ENCODE data around the gene E2F2. TPM values are rescaled to one million over a fixed set of nuclear protein-coding genes. Genes with fewer than 3 reads are reported as not detected.

E2F2 gene
- total RNA-seq, 2 donors from 2014 or later = 0.14 to 0.35 TPM

GRCh38 chr1:23539698-23540266, 8.7 kb upstream of the E2F2 start:
- H3K4me1 ChIP-seq (ENCODE audit: control insufficient read depth in 1 of 2, low read depth in 2 of 2) = peaks cover 4 to 12% of the 10 kb centered on the region in 2 donors
- TF ChIP-seq CTCF (IDR thresholded peaks at IDR 0.05) = peak; percentile 86
- no peaks in the 10 kb centered on the region for H3K36me3 ChIP-seq
- no peak overlapping the region for H3K27ac ChIP-seq
- peak; percentile 42 for DNase-seq (ENCODE audit: low spot score)
- H3K27me3 ChIP-seq (replicated peaks; ENCODE audit: insufficient read depth) = no peaks in the 10 kb centered on the region
- peak overlapping the region; percentile 55 for H3K4me3 ChIP-seq
- no peaks in the 10 kb centered on the region for H3K9me3 ChIP-seq
- peak; percentile 65 for ATAC-seq (ENCODE audit: insufficient number of reproducible peaks, low FRiP score, low read depth)

- no peak for TF ChIP-seq CTCF (IDR thresholded peaks at IDR 0.05)
- H3K27ac ChIP-seq = no peak overlapping the region
- H3K9me3 ChIP-seq = no peaks in the 10 kb centered on the region
- no peak for DNase-seq (ENCODE audit: low spot score)
- no peak for ATAC-seq (ENCODE audit: insufficient number of reproducible peaks, low FRiP score, low read depth)
- peaks cover 4 to 11% of the 10 kb centered on the region in 2 donors for H3K4me1 ChIP-seq (ENCODE audit: control insufficient read depth in 1 of 2, low read depth in 2 of 2)
- no peak overlapping the region for H3K4me3 ChIP-seq
- H3K36me3 ChIP-seq = no peaks in the 10 kb centered on the region
- H3K27me3 ChIP-seq (replicated peaks; ENCODE audit: insufficient read depth) = no peaks in the 10 kb centered on the region
Observed at GRCh38 chr1:23537296-23537973, 6.4 kb upstream of the E2F2 start.

- Histone ChIP-seq H3K4me1 (ENCODE audit: control insufficient read depth in 1 of 2, low read depth in 2 of 2) (peaks cover 13 to 18% of the 10 kb centered on the region in 2 donors), H3K27ac (no peak overlapping the region), H3K9me3 (no peaks in the 10 kb centered on the region), H3K36me3 (no peaks in the 10 kb centered on the region), H3K4me3 (no peak overlapping the region), H3K27me3 (replicated peaks; ENCODE audit: insufficient read depth) (no peaks in the 10 kb centered on the region)
- no peak for TF ChIP-seq CTCF (IDR thresholded peaks at IDR 0.05)
- no peak for DNase-seq (ENCODE audit: low spot score)
- no peak for ATAC-seq (ENCODE audit: insufficient number of reproducible peaks, low FRiP score, low read depth)
Observed at GRCh38 chr1:23533246-23534023, 2.4 kb upstream of the E2F2 start.

- Histone ChIP-seq H3K36me3 (no peaks in the 10 kb centered on the region), H3K27me3 (replicated peaks; ENCODE audit: insufficient read depth) (no peaks in the 10 kb centered on the region), H3K4me1 (ENCODE audit: control insufficient read depth in 1 of 2, low read depth in 2 of 2) (peaks cover 13 to 26% of the 10 kb centered on the region in 2 donors), H3K9me3 (no peaks in the 10 kb centered on the region), H3K27ac (peak overlapping the region in 1 of 2 donors; percentile 41), H3K4me3 (peak overlapping the region; percentile 76)
- DNase-seq (ENCODE audit: low spot score) = no peak
- ATAC-seq (ENCODE audit: insufficient number of reproducible peaks, low FRiP score, low read depth) = no peak
- TF ChIP-seq CTCF (IDR thresholded peaks at IDR 0.05) = peak; percentile 2
Observed at GRCh38 chr1:23531562-23532094, 595 bp upstream of the E2F2 start.

Measured in thoracic aorta (tissue), 2 donors.